Measurements from ENCODE around the gene SPI1. TPM values are rescaled to one million over a fixed set of nuclear protein-coding genes. Genes with fewer than 3 reads are reported as not detected.
A peak's percentile ranks its signal among the peaks of the same experiment; 100 is the strongest.

Gene SPI1
- total RNA-seq, 4 donors from 2014 or later = 4.7 to 13.4 (median 9.8) TPM

DNA sequence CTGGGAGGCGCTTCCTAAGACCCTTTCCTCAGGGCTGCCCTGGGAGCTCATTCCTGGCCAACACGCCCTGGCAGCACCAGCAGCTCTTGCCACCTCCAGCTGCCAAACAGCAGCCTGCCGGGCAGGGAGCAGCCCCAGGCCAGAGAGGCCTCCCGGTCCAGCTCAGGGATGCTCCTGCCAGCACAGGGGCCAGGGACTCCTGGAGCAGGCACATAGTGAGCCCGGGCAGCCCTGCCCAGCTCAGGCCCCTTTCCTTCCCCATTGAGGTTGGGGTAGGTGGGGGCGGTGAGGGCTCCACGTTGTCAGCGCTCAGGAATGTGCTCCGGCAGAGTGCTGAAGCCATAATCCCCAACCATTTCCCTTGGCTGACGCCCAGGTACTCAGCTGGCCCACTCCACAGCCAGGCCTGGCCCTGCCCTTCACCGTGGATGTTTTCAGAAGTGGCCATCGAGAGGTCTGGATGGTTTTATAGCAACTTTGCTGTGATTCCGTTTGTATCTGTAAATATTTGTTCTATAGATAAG lies 37.7 kb upstream of the SPI1 start:
- TF ChIP-seq, protein P1, sequence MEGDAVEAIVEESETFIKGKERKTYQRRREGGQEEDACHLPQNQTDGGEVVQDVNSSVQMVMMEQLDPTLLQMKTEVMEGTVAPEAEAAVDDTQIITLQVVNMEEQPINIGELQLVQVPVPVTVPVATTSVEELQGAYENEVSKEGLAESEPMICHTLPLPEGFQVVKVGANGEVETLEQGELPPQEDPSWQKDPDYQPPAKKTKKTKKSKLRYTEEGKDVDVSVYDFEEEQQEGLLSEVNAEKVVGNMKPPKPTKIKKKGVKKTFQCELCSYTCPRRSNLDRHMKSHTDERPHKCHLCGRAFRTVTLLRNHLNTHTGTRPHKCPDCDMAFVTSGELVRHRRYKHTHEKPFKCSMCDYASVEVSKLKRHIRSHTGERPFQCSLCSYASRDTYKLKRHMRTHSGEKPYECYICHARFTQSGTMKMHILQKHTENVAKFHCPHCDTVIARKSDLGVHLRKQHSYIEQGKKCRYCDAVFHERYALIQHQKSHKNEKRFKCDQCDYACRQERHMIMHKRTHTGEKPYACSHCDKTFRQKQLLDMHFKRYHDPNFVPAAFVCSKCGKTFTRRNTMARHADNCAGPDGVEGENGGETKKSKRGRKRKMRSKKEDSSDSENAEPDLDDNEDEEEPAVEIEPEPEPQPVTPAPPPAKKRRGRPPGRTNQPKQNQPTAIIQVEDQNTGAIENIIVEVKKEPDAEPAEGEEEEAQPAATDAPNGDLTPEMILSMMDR (IDR thresholded peaks at IDR 0.05) = no peak
- TF ChIP-seq EP300 (IDR thresholded peaks at IDR 0.05) = no peak
- no peak for TF ChIP-seq POLR2AphosphoS5 (IDR thresholded peaks at IDR 0.05)
- TF ChIP-seq POLR2A (IDR thresholded peaks at IDR 0.05) = no peak
- Histone ChIP-seq H3K4me1 (peaks cover 33% of the 10 kb centered on the region), H3K27me3 (no peaks in the 10 kb centered on the region), H3K36me3 (peaks cover 71% of the 10 kb centered on the region), H3K27ac (peak overlapping the region; percentile 75), H3K9me3 (no peaks in the 10 kb centered on the region), H3K4me3 (no peak overlapping the region)
- peak in 1 of 2 donors; percentile 85 for DNase-seq (ENCODE audit: low spot score in 2 of 2)
- WGBS = 12% methylated on average over 7 of the region's 13 CpGs

DNA sequence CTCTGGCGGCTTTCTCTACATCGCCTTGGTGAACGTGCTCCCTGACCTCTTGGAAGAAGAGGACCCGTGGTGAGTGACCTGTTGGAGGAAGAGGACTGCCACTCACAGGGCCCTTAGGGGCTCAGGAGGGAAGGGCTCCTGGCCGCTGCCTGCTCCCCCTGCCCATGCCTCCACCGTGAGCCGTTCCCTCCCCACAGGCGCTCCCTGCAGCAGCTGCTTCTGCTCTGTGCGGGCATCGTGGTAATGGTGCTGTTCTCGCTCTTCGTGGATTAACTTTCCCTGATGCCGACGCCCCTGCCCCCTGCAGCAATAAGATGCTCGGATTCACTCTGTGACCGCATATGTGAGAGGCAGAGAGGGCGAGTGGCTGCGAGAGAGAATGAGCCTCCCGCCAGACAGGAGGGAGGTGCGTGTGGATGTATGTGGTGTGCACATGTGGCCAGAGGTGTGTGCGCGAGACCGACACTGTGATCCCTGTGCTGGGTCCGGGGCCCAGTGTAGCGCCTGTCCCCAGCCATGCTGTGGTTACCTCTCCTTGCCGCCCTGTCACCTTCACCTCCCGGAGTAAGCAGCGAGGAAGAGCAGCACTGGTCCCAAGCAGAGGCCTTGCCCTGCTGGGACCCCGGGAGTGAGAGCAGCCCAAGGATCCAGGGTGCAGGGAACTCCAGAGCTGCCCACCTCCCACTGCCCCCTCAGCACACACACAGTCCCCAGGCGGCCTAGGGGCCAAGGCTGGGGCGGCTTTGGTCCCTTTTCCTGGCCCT lies 36.9 kb upstream of the SPI1 start:
- H3K4me1 ChIP-seq = peaks cover 40% of the 10 kb centered on the region
- peak overlapping the region; percentile 75 for H3K27ac ChIP-seq
- H3K4me3 ChIP-seq = no peak overlapping the region
- peak in 1 of 2 donors; percentile 58 for DNase-seq (ENCODE audit: low spot score in 2 of 2)
- H3K27me3 ChIP-seq = no peaks in the 10 kb centered on the region
- H3K9me3 ChIP-seq = no peaks in the 10 kb centered on the region
- H3K36me3 ChIP-seq = peaks cover 68% of the 10 kb centered on the region
- 82% methylated on average over 27 of the region's 31 CpGs for WGBS
- TF ChIP-seq EP300 (IDR thresholded peaks at IDR 0.05) (no peak), POLR2A (IDR thresholded peaks at IDR 0.05) (no peak), POLR2AphosphoS5 (IDR thresholded peaks at IDR 0.05) (no peak)
- TF ChIP-seq, protein P1 (IDR thresholded peaks at IDR 0.05) = no peak

DNA sequence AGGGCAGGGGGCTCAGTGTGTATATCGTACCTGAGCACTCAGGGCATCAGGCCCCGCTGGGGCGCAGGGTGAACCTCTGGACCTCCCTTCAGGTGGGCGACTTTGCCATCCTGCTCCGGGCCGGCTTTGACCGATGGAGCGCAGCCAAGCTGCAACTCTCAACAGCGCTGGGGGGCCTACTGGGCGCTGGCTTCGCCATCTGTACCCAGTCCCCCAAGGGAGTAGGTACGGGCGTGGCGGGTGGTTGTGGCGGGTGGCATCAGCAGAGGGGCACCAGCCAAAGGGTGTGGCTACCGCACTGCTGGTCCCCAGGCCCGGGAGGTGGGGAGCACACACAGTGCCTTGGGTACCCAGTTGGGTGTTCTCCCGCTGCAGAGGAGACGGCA lies 36.3 kb upstream of the SPI1 start:
- WGBS = 71% methylated on average over 1 of the region's 19 CpGs
- DNase-seq (ENCODE audit: low spot score in 2 of 2) = peak in 1 of 2 donors; percentile 71
- H3K27me3 ChIP-seq = no peaks in the 10 kb centered on the region

DNA sequence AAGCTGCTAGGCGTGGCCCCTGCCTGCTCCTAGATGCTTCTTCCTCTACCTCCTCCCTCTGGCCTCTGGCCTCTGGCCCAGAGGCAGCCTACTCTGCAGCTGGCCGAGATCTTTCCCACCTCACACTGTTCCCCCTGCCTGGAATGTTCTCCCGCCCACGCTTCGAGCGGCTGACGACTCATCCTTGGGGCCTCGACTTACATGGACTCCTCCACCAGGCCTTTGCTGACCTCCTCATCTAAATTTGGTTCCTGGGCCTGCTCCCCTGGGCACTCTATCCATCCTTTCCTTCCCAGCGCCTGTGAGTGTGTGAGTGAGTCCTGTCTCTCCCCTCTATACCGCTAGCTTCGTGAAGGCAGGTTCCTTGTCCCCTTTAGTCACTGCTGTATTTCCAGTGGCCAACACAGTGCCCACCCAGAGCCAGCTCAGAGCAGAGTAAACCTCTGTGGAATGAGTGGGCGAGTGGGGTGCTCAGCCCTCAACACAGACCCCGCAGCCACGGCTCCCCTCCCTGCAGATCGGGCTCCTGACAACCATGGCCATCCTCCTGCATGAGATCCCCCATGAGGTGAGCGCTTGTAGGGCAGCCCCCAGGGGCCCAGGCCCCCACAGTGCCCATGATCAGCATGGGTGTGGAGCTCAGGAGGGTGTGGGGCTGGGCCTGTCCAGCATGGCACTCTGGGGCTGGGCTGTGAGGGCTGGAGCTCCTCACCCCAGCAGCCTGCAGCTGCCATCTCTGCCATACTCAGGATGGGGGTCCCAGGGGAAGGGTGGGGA lies 35.7 kb upstream of the SPI1 start:
- peaks cover 59% of the 10 kb centered on the region for H3K36me3 ChIP-seq
- no peak for DNase-seq (ENCODE audit: low spot score in 2 of 2)
- TF ChIP-seq, protein P1 (IDR thresholded peaks at IDR 0.05) = no peak
- TF ChIP-seq POLR2AphosphoS5 (IDR thresholded peaks at IDR 0.05) = no peak
- no peak for TF ChIP-seq EP300 (IDR thresholded peaks at IDR 0.05)
- TF ChIP-seq POLR2A (IDR thresholded peaks at IDR 0.05) = no peak
- H3K27me3 ChIP-seq = no peaks in the 10 kb centered on the region
- 72% methylated on average over 16 of the region's 16 CpGs for WGBS
- no peak overlapping the region for H3K27ac ChIP-seq
- H3K4me3 ChIP-seq = no peak overlapping the region
- peaks cover 52% of the 10 kb centered on the region for H3K4me1 ChIP-seq
- H3K9me3 ChIP-seq = no peaks in the 10 kb centered on the region

More for the DNA sequence above, 36.3 kb upstream of the SPI1 start:
- H3K4me3 ChIP-seq = no peak overlapping the region
- peaks cover 63% of the 10 kb centered on the region for H3K36me3 ChIP-seq
- TF ChIP-seq, protein P1 (IDR thresholded peaks at IDR 0.05) = no peak
- no peak for TF ChIP-seq POLR2A (IDR thresholded peaks at IDR 0.05)
- TF ChIP-seq EP300 (IDR thresholded peaks at IDR 0.05) = no peak
- TF ChIP-seq POLR2AphosphoS5 (IDR thresholded peaks at IDR 0.05) = no peak
- H3K9me3 ChIP-seq = no peaks in the 10 kb centered on the region
- H3K4me1 ChIP-seq = peaks cover 46% of the 10 kb centered on the region
- no peak overlapping the region for H3K27ac ChIP-seq

DNA sequence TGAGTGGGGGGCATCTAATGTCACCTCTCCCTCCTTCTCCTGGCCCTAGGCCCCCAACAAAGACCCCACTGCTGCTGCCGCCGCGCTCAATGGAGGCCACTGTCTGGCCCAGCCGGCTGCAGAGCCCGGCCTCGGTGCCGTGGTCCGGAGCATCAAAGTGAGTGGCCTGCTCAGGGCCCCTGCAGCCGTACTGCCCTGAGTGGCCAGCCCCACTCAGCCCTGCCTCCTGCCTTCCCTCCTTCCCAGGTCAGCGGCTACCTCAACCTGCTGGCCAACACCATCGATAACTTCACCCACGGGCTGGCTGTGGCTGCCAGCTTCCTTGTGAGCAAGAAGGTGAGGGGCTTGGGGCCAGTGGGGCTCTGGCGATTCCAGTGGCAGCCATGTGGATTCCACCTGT lies 35.0 kb upstream of the SPI1 start:
- Histone ChIP-seq H3K36me3 (peaks cover 52% of the 10 kb centered on the region), H3K9me3 (no peaks in the 10 kb centered on the region), H3K4me1 (peaks cover 53% of the 10 kb centered on the region), H3K4me3 (no peak overlapping the region), H3K27ac (no peak overlapping the region), H3K27me3 (no peaks in the 10 kb centered on the region)
- TF ChIP-seq POLR2AphosphoS5 (IDR thresholded peaks at IDR 0.05) (no peak), POLR2A (IDR thresholded peaks at IDR 0.05) (no peak), EP300 (IDR thresholded peaks at IDR 0.05) (no peak)
- TF ChIP-seq, protein P1 (IDR thresholded peaks at IDR 0.05) = no peak
- 69% methylated on average over 7 of the region's 13 CpGs for WGBS
- peak in 1 of 2 donors; percentile 56 for DNase-seq (ENCODE audit: low spot score in 2 of 2)
